HepG2 (cell line): ENCODE results near the gene PSENEN. TPM values are rescaled to one million over a fixed set of nuclear protein-coding genes. Genes with fewer than 3 reads are reported as not detected.

Experiments
- ATAC-seq: fragments of 200-7000 bp; cut with Tn5 transposase; 3 replicates; pipeline ENCODE4 v1.9.1; 2020; ENCODE audit warnings: mild to moderate bottlenecking, moderate library complexity
- BruUV-seq: library from RNA; stranded (reverse); fragments of 400-500 nt; replicated peaks from 2 replicates; lab custom pipeline; 2021; lab: Mats Ljungman, UMichigan
- CTCF ChIA-PET: fragments of 300-600 bp; formaldehyde crosslinking; extraction: SDS; loops from one replicate; lab custom pipeline; 2021; ENCODE audit warnings: low total read pairs, inconsistent platforms, low intra/inter-chr PET ratio; lab: Yijun Ruan, JAX
- POLR2A ChIA-PET: fragments of 350-600 bp; sonication (Branson Sonifier 250); formaldehyde crosslinking; loops from one replicate; lab custom pipeline; 2020; ENCODE audit warnings: antibody characterized with exemption, inconsistent platforms; lab: Yijun Ruan, JAX
- DNase-seq: peaks from one replicate; pipeline ENCODE4 v3.0.0-alpha.2; 2015; ENCODE audit warnings: low spot score
- FAIRE-seq: peaks from 3 replicates; lab custom pipeline; 2011; peaks lifted over from hg19 to GRCh38; lab: Jason Lieb, UNC
- H2AFZ ChIP-seq: one replicate; pipeline ENCODE4 v1.6.1; 2011; ENCODE audit warnings: low read length, inconsistent platforms
- H3K27ac ChIP-seq: fragments of 300-600 bp; 3 replicates; pipeline ENCODE4 v1.8.0; 2011; ENCODE audit warnings: mixed run types, mild to moderate bottlenecking, mixed read lengths, low read length, inconsistent platforms; ENCODE audit not compliant: insufficient read depth; ENCODE audit errors: extremely low read length
- H3K27me3 ChIP-seq, 2 experiments: fragments of 200-600 bp in 1 of 2; 2 replicates in 1 of 2; 3 replicates in 1 of 2; pipeline versions ENCODE4 v1.6.0 to v1.8.0; 2011; ENCODE audit warnings: low read length in 2 of 2, mild to moderate bottlenecking in 2 of 2, moderate library complexity in 2 of 2, inconsistent platforms in 1 of 2; ENCODE audit not compliant: insufficient read depth in 2 of 2, control insufficient read depth in 1 of 2
- H3K36me3 ChIP-seq, 2 experiments: fragments of 200-600 bp in 1 of 2; replicated peaks in 1 of 2; 2 replicates in 1 of 2; 3 replicates in 1 of 2; pipeline versions ENCODE4 v1.5.1 to v1.8.0; 2011; ENCODE audit warnings: low read length in 2 of 2, inconsistent platforms in 1 of 2; ENCODE audit not compliant: insufficient read depth in 2 of 2, control insufficient read depth in 1 of 2
- H3K4me1 ChIP-seq: 2 replicates; pipeline ENCODE4 v1.5.1; 2012; ENCODE audit warnings: low read length, inconsistent platforms; ENCODE audit not compliant: insufficient read depth
- H3K4me2 ChIP-seq: 2 replicates; pipeline ENCODE4 v1.6.0; 2011; ENCODE audit warnings: low read depth, low read length, inconsistent platforms
- H3K4me3 ChIP-seq, 3 experiments: fragments of 200-600 bp in 1 of 3; sonication (generic), shearing (Covaris generic) in 1 of 3; replicated peaks in 1 of 3; 2 replicates each; pipeline ENCODE4 v1.5.1; 2011 to 2016; ENCODE audit warnings: low read length in 3 of 3, inconsistent platforms in 2 of 3, low read depth in 2 of 3, mild to moderate bottlenecking in 2 of 3, control low read depth in 1 of 3, mixed read lengths in 1 of 3; ENCODE audit not compliant: insufficient read depth in 1 of 3
- H3K79me2 ChIP-seq: one replicate; pipeline ENCODE4 v1.6.1; 2011; ENCODE audit warnings: low read length, inconsistent platforms; ENCODE audit not compliant: insufficient read depth
- H3K9ac ChIP-seq: 2 replicates; pipeline ENCODE4 v1.6.0; 2011; ENCODE audit warnings: mild to moderate bottlenecking, low read depth, low read length, inconsistent platforms; ENCODE audit not compliant: insufficient read depth
- H3K9me3 ChIP-seq: 2 replicates; pipeline ENCODE4 v1.5.1; 2012; ENCODE audit warnings: mild to moderate bottlenecking, low read length
- H4K20me1 ChIP-seq: 2 replicates; pipeline ENCODE4 v1.6.0; 2011; ENCODE audit warnings: inconsistent platforms, mild to moderate bottlenecking, low read length, moderate library complexity; ENCODE audit not compliant: insufficient read depth
- HNRNPL ChIP-seq: fragments of 200-400 bp; formaldehyde crosslinking; IDR thresholded peaks from 2 replicates; pipeline ENCODE4 v1.6.1; 2017; ENCODE audit warnings: mild to moderate bottlenecking, low read depth, low read length
- LCORL ChIP-seq, 2 experiments: fragments of 450-650 bp in 1 of 2; sonication (generic) in 1 of 2; formaldehyde crosslinking in 1 of 2; IDR thresholded peaks; 2 replicates each; pipeline versions ENCODE4 v1.5.0 to v1.6.1; 2017 to 2020; ENCODE audit warnings: antibody characterized with exemption in 1 of 2, missing genetic modification reagents in 1 of 2
- MIXL1 ChIP-seq: IDR thresholded peaks from 2 replicates; pipeline ENCODE4 v1.6.1; 2016
- MXD4 ChIP-seq: IDR thresholded peaks from 2 replicates; pipeline ENCODE4 v1.6.1; 2016; ENCODE audit warnings: mild to moderate bottlenecking, missing biosample characterization, missing genetic modification reagents
- NFATC3 ChIP-seq: sonication (generic); formaldehyde crosslinking; IDR thresholded peaks from 2 replicates; pipeline ENCODE4 v1.5.1; 2020; ENCODE audit warnings: mild to moderate bottlenecking, missing genetic modification reagents
- RBFOX2 ChIP-seq: fragments of 200-400 bp; formaldehyde crosslinking; IDR thresholded peaks from 2 replicates; pipeline ENCODE4 v1.6.1; 2017; ENCODE audit warnings: low read depth, mild to moderate bottlenecking, low read length
- ZMYM2 ChIP-seq: sonication (generic); formaldehyde crosslinking; IDR thresholded peaks from 2 replicates; pipeline ENCODE4 v1.8.0; 2022; ENCODE audit warnings: mild to moderate bottlenecking, missing genetic modification reagents
- ZNF652 ChIP-seq: IDR thresholded peaks from 2 replicates; pipeline ENCODE4 v1.6.1; 2016; ENCODE audit warnings: low read depth, borderline replicate concordance
- ZNF709 ChIP-seq: sonication (generic); formaldehyde crosslinking; IDR thresholded peaks from 2 replicates; pipeline ENCODE4 v1.5.0; 2020; ENCODE audit warnings: mild to moderate bottlenecking, missing genetic modification reagents
- ZNF780A ChIP-seq: sonication (generic); formaldehyde crosslinking; IDR thresholded peaks from 2 replicates; pipeline ENCODE4 v1.8.0; 2022; ENCODE audit warnings: mild to moderate bottlenecking, missing genetic modification reagents, moderate library complexity
- ZUFSP ChIP-seq: sonication (generic); formaldehyde crosslinking; IDR thresholded peaks from 2 replicates; pipeline ENCODE4 v1.9.0; 2021; ENCODE audit warnings: missing genetic modification reagents, mild to moderate bottlenecking, borderline replicate concordance
- WGBS: methylation state at CpG from one replicate; pipeline ENCODE4 v1.1.6; 2017; ENCODE audit warnings: low lambda C conversion rate; 5-methylcytosine and 5-hydroxymethylcytosine counted together
- in situ Hi-C: cut with HindIII; loops from 2 replicates; pipeline ENCODE4 v1.10.0; 2017; ENCODE audit warnings: low pct_unique_long_range_greater_than_20kb; ENCODE audit not compliant: extremely low pct_ligation_motif_present
- intact Hi-C: fragments of 100-400 bp; cut with micrococcal nuclease; formaldehyde crosslinking; loops from one replicate; pipeline ENCODE4 v1.10.0; 2022; ENCODE audit not compliant: unreplicated experiment
- polyA plus RNA-seq, 8 experiments: library from polyadenylated mRNA; depleted of rRNA in 3 of 8; stranded (reverse) in 7 of 8; unstranded in 1 of 8; fragments of >200 nt; fragmentation: Illumina TruSeq in 4 of 8; extraction: Trizol in 4 of 8; gene quantifications; 2 replicates each; pipeline versions ENCODE4 v1.2.1 to v1.2.3, GENCODE V29; 2011 to 2016; ENCODE audit warnings: low read depth in 4 of 8, missing spikeins in 1 of 8, mixed read lengths in 1 of 8; ENCODE audit not compliant: insufficient read depth in 1 of 8
- total RNA-seq, 5 experiments: library from RNA; depleted of rRNA; stranded (reverse); fragments of >200 nt; fragmentation: Illumina TruSeq; extraction: Trizol; gene quantifications; 2 replicates each; pipeline ENCODE4 v1.2.3, GENCODE V29; 2016; ENCODE audit warnings: low read depth in 1 of 5
- TF ChIP-seq, protein P1 (sequence below): sonication (generic); formaldehyde crosslinking; IDR thresholded peaks from 2 replicates; pipeline ENCODE4 v1.4.0; 2020; ENCODE audit warnings: missing genetic modification reagents, mild to moderate bottlenecking, borderline replicate concordance
- TF ChIP-seq, protein P2 (sequence below): sonication (generic); formaldehyde crosslinking; IDR thresholded peaks from 2 replicates; pipeline ENCODE4 v1.5.0; 2020; ENCODE audit warnings: missing genetic modification reagents
- TF ChIP-seq, protein P3 (sequence below): sonication (generic); formaldehyde crosslinking; IDR thresholded peaks from 2 replicates; pipeline ENCODE4 v1.4.0; 2020; ENCODE audit warnings: mild to moderate bottlenecking, missing genetic modification reagents

Gene PSENEN
- total and polyA plus RNA-seq, 2 of the 13 experiments (the other 11 are each of a cell fraction or from before 2014, with no cell fraction given) = 16.9 to 34.2 TPM

- TF ChIP-seq, protein P1, sequence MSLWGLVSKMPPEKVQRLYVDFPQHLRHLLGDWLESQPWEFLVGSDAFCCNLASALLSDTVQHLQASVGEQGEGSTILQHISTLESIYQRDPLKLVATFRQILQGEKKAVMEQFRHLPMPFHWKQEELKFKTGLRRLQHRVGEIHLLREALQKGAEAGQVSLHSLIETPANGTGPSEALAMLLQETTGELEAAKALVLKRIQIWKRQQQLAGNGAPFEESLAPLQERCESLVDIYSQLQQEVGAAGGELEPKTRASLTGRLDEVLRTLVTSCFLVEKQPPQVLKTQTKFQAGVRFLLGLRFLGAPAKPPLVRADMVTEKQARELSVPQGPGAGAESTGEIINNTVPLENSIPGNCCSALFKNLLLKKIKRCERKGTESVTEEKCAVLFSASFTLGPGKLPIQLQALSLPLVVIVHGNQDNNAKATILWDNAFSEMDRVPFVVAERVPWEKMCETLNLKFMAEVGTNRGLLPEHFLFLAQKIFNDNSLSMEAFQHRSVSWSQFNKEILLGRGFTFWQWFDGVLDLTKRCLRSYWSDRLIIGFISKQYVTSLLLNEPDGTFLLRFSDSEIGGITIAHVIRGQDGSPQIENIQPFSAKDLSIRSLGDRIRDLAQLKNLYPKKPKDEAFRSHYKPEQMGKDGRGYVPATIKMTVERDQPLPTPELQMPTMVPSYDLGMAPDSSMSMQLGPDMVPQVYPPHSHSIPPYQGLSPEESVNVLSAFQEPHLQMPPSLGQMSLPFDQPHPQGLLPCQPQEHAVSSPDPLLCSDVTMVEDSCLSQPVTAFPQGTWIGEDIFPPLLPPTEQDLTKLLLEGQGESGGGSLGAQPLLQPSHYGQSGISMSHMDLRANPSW (CRISPR knock-in tag) = no peak
Measured at GRCh38 chr19:35743640-35744429, 1.6 kb upstream of the PSENEN start (continued).

DNA sequence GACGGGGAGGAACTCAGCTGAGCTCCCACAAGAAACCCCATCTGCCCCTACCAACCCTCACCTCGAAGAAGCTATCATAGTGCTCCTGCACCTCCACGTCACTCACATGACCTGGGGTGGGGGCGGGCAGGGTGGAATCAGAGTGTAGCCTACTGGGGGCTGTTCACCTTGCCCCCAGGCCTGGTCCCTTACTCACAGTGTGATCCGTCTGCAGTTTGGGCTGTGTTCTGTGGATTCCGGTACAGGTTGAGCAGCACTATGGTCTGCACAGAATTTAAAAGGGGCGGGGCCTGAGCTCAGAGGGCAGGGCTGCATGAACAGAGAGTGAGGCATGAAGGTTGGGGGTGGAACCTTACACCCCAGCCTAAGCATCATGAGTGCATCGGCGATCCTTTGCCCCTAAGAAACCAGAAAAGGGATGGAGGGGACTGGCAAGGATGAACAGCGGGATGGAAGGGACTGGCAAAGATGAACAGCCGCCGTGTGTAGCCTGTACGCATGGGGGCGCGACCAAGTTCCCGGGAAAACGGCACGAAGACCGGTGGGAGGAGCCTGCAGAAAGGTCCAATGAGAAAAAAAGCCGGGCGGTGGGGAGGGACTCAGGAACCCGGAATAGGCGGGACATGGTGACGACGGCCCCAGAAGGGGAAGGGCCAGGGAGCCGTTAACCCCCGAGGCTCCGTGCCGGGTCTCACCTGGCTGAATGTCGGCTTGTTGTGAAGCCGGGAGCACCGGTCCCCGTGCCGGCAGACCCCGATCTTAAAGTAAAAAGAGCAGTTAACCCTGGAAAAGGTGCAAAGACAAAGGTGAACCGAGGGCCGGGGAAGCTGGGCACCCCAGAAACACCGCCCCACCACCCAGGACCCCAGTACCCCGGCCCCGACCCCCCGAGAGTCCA lies 772 bp upstream of the PSENEN start:
- peak overlapping the region; percentile 94 for H3K27ac ChIP-seq
- CTCF ChIA-PET = no interaction called here
- FAIRE-seq = peak; percentile 44
- TF ChIP-seq ZUFSP (CRISPR knock-in tag) (no peak), NFATC3 (no peak), ZNF780A (CRISPR knock-in tag) (0 out of 2 replicates have a peak, but pooled peaks have one; percentile 33), ZNF652 (CRISPR knock-in tag) (peak; percentile 99), HNRNPL (0 out of 2 replicates have a peak, but pooled peaks have one; percentile 39), LCORL (IDR thresholded peaks at IDR 0.05) (no peak), LCORL (CRISPR knock-in tag; IDR thresholded peaks at IDR 0.05) (no peak), ZNF709 (CRISPR knock-in tag) (no peak), RBFOX2 (peak; percentile 64), MXD4 (CRISPR knock-in tag) (peak; percentile 46; the same call in 1 of the 2 replicates), ZMYM2 (CRISPR knock-in tag) (no peak), MIXL1 (CRISPR knock-in tag) (no peak)
- TF ChIP-seq, protein P2, sequence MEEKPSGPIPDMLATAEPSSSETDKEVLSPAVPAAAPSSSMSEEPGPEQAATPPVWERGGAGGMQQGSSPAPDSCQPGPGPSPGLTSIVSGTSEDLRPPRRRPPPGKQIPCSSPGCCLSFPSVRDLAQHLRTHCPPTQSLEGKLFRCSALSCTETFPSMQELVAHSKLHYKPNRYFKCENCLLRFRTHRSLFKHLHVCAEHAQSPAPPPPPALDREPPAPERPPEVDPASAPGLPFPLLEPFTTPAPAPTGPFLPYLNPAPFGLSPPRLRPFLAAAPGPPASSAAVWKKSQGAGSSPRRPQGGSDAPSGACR (CRISPR knock-in tag) = no peak
- TF ChIP-seq, protein P3, sequence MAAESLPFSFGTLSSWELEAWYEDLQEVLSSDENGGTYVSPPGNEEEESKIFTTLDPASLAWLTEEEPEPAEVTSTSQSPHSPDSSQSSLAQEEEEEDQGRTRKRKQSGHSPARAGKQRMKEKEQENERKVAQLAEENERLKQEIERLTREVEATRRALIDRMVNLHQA (CRISPR knock-in tag) = no peak

More for the DNA sequence above, 772 bp upstream of the PSENEN start:
- H3K4me3 ChIP-seq = peak overlapping the region; percentile 82 to 96 (median 88)
- peaks cover 50% of the 10 kb centered on the region for H3K4me1 ChIP-seq
- TSS peak; percentile 81 for BruUV-seq
- 9% methylated on average over 39 of the region's 41 CpGs for WGBS
- in situ Hi-C loops = no loop called here
- peak overlapping the region; percentile 94 for H3K4me2 ChIP-seq
- POLR2A ChIA-PET = interaction anchor here (0.7 to 1.9 kb wide), 11 partner anchors 13 to 234 kb away, joined by 3 to 11 read pairs (median 4); partner anchors contain the start of genes COX6B1, HSPB6 and PROSER3
- H3K36me3 ChIP-seq = no peaks in the 10 kb centered on the region
- no peaks in the 10 kb centered on the region for H3K9me3 ChIP-seq
- H2AFZ ChIP-seq = no peak overlapping the region
- no peaks in the 10 kb centered on the region; a peak in 1 of 5 replicates for H3K27me3 ChIP-seq
- H4K20me1 ChIP-seq = no peaks in the 10 kb centered on the region
- H3K79me2 ChIP-seq = peaks cover 17% of the 10 kb centered on the region
- intact Hi-C loops = loop anchor here (1.0 to 10.0 kb wide), 2 partner anchors 50 to 187 kb away; no protein-coding TSS in a partner anchor
- H3K9ac ChIP-seq = peak overlapping the region; percentile 84
- peak; percentile 94 for DNase-seq
- peak; percentile 44 for ATAC-seq
